T-helper 1 cell treated with Interleukin-12 subunit alpha and Interleukin-12 subunit beta and Interleukin-4 antibody, amounts not matched to agents 30 μg/mL and 1 μg/mL, for 36 hours (primary cell): ENCODE results near the gene C5AR1.
"Not testable (repeated sequence)": the region's sequence is repeated elsewhere in the genome, so short reads cannot be mapped to it uniquely, and the experiment has no call there.

Experiments
- H3K27ac Mint-ChIP-seq: one replicate; pipeline ENCODE4 v1.8.0; 2021; ENCODE audit warnings: mild to moderate bottlenecking, mixed read lengths
- H3K27me3 Mint-ChIP-seq: one replicate; pipeline ENCODE4 v1.8.0; 2021; ENCODE audit warnings: low read depth, mixed read lengths
- H3K36me3 Mint-ChIP-seq: one replicate; pipeline ENCODE4 v1.8.0; 2021; ENCODE audit warnings: low read depth, mixed read lengths
- H3K4me1 Mint-ChIP-seq: one replicate; pipeline ENCODE4 v1.8.0; 2021; ENCODE audit warnings: low read depth, mixed read lengths
- H3K4me3 Mint-ChIP-seq: one replicate; pipeline ENCODE4 v1.8.0; 2021; ENCODE audit warnings: mild to moderate bottlenecking, moderate library complexity, mixed read lengths
- H3K9me3 Mint-ChIP-seq: one replicate; pipeline ENCODE4 v1.8.0; 2021; ENCODE audit warnings: mixed read lengths

The C5AR1 gene

DNA sequence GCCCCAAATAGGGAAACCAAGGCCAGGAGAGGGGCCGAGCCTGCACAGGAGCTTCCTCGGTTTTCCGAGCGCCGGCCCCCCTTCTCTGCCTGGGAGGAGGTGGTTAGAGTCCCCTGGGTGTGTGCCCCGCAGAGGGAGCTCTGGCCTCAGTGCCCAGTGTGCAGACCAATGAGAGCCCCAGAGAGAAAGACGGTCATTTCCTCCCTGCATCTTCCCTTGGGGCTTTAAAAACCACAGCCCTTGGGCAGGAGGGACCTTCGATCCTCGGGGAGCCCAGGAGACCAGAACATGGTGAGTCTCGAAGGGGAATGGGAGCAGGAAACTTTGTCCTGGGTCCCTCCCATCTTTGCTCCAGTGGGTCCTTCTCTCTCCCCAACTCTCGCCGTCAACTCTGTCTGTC, at the start of gene C5AR1:
Gene C5AR1 (plus strand): TSS at position 254 of the 400 bp plus-strand sequence. CDS start 35 bp downstream, at position 289.
- Mint-ChIP-seq H3K27me3 (peaks cover 10% of the 10 kb centered on the region), H3K4me1 (peaks cover 5% of the 10 kb centered on the region)

GRCh38 chr19:47260476-47260875, 49.2 kb upstream of the C5AR1 start:
- Mint-ChIP-seq H3K27ac (no peak overlapping the region), H3K36me3 (peaks cover 45% of the 10 kb centered on the region), H3K27me3 (no peaks in the 10 kb centered on the region), H3K9me3 (no peaks in the 10 kb centered on the region), H3K4me1 (peaks cover 27% of the 10 kb centered on the region), H3K4me3 (peak overlapping the region; percentile 23)

More for the DNA sequence above, at the start of gene C5AR1:
- Mint-ChIP-seq H3K27ac (no peak within 1 kb of the TSS), H3K9me3 (no peaks in the 10 kb centered on the region), H3K4me3 (no peak within 1 kb of the TSS), H3K36me3 (no peaks in the 10 kb centered on the region)

- H3K4me1 Mint-ChIP-seq = peaks cover 25% of the 10 kb centered on the region
- not testable (repeated sequence) for H3K27ac Mint-ChIP-seq, H3K27me3 Mint-ChIP-seq, H3K9me3 Mint-ChIP-seq, H3K4me3 Mint-ChIP-seq
- H3K36me3 Mint-ChIP-seq = peaks cover 55% of the 10 kb centered on the region
These were observed 47.5 kb upstream of the C5AR1 start for GRCh38 chr19:47261946-47262793.

GRCh38 chr19:47264629-47265028, 45.0 kb upstream of the C5AR1 start:
- Mint-ChIP-seq H3K9me3 (no peaks in the 10 kb centered on the region), H3K4me3 (no peak overlapping the region), H3K27me3 (no peaks in the 10 kb centered on the region), H3K27ac (no peak overlapping the region), H3K4me1 (peaks cover 6% of the 10 kb centered on the region), H3K36me3 (peaks cover 38% of the 10 kb centered on the region)

- H3K4me1 Mint-ChIP-seq = no peaks in the 10 kb centered on the region
- no peaks in the 10 kb centered on the region for H3K9me3 Mint-ChIP-seq
- no peak overlapping the region for H3K27ac Mint-ChIP-seq
- no peaks in the 10 kb centered on the region for H3K27me3 Mint-ChIP-seq
- peaks cover 34% of the 10 kb centered on the region for H3K36me3 Mint-ChIP-seq
- H3K4me3 Mint-ChIP-seq = no peak overlapping the region
These were observed 43.2 kb upstream of the C5AR1 start for GRCh38 chr19:47266401-47266941.

- Mint-ChIP-seq H3K4me3 (no peak overlapping the region), H3K9me3 (no peaks in the 10 kb centered on the region), H3K4me1 (no peaks in the 10 kb centered on the region), H3K27me3 (no peaks in the 10 kb centered on the region), H3K36me3 (peaks cover 32% of the 10 kb centered on the region), H3K27ac (no peak overlapping the region)
These were observed 42.3 kb upstream of the C5AR1 start for GRCh38 chr19:47267350-47267759.

DNA sequence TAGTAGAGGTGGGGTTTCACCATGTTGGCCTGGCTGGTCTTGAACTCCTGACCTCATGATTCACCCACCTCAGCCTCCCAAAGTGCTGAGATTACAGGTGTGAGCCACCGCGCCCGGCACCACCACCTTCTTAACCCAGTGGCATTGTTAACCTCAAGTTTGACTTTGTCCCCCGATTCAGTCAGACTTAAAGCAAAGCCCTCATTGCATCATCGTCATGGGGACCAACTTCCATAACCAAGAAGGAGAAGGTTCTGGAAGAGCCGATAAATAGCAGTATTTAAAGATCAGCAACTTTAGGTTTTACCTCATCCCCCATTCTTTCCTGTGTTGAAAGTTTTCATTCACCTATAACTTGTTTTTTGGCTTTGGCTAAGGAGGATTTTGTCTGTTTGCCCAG, 41.6 kb upstream of the C5AR1 start:
- Mint-ChIP-seq H3K4me3 (no peak overlapping the region), H3K4me1 (peaks cover 4% of the 10 kb centered on the region), H3K9me3 (no peaks in the 10 kb centered on the region), H3K27ac (no peak overlapping the region), H3K27me3 (no peaks in the 10 kb centered on the region), H3K36me3 (peaks cover 29% of the 10 kb centered on the region)

- Mint-ChIP-seq H3K9me3 (no peaks in the 10 kb centered on the region), H3K27me3 (no peaks in the 10 kb centered on the region), H3K27ac (peak overlapping the region; percentile 54), H3K4me3 (no peak overlapping the region), H3K36me3 (peaks cover 25% of the 10 kb centered on the region), H3K4me1 (peaks cover 4% of the 10 kb centered on the region)
These were observed 40.1 kb upstream of the C5AR1 start for GRCh38 chr19:47269596-47269995.

GRCh38 chr19:47270408-47270807, 39.3 kb upstream of the C5AR1 start:
- no peaks in the 10 kb centered on the region for H3K27me3 Mint-ChIP-seq
- peaks cover 23% of the 10 kb centered on the region for H3K36me3 Mint-ChIP-seq
- H3K27ac Mint-ChIP-seq = no peak overlapping the region
- H3K4me1 Mint-ChIP-seq = peaks cover 6% of the 10 kb centered on the region
- no peaks in the 10 kb centered on the region for H3K9me3 Mint-ChIP-seq
- no peak overlapping the region for H3K4me3 Mint-ChIP-seq

DNA sequence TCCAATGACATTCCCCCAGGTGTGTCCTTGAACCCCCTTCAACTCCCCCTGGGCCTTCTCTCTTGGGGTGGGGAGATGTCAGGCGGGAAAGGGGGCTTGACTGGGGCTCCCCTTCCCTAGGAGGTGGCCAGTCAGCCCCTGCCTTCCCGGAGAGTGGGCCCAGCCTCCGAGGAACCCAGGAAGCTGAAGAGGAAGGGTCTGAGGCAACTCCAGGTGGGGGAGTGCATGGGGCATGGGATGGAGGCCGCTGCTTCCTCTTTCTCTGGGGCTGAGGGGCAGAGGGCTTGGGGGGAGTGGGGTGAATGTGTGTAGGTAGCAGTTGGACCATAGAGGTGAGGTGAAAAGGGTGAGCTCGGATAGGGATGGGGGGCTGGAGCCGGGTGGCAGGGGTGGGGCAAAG, 37.7 kb upstream of the C5AR1 start:
- Mint-ChIP-seq H3K4me1 (peaks cover 11% of the 10 kb centered on the region), H3K4me3 (no peak overlapping the region), H3K36me3 (peaks cover 18% of the 10 kb centered on the region), H3K27me3 (no peaks in the 10 kb centered on the region), H3K27ac (no peak overlapping the region), H3K9me3 (no peaks in the 10 kb centered on the region)

DNA sequence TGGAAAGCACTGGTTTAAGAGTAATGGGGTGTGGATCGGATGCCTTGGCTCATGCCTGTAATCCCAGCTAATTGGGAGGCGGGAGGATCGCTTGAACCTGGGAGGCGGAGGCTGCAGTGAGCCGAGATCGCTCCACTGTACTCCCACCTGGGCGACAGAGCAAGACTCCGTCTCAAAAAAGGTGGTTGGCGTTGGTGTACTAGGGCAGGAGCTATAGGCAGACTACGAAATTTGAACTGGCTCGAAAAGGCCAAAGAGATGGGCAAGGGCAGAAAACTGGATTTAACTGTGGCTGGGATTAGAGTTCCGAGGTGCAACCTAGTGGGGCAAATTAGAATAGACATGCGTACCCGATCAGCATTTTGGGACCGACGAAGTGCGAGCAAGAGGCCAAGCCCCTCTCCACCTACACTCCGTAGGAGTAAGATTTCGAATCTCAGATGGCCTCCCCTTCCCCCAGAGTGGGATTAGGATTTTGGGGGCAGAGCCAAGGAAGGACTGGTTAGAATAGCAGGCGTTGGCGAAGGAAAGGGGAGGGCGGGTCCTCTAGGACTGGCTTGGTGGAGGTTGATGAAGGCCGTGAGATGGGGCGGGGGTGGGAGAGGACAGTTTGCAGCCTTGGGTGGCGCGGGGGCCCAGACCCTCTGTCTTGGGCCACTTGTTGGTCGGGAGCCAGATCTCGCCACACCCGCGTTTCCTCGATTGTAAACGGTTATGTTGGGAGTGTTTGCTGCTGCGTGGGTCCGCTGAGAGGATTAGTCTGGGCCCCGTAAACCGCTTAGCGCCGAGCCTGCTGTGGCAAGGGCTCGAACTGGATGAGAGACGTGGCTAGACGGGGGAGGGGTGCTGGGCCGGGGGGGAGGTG, 37.0 kb upstream of the C5AR1 start:
- Mint-ChIP-seq H3K36me3 (peaks cover 16% of the 10 kb centered on the region), H3K4me1 (peaks cover 11% of the 10 kb centered on the region), H3K4me3 (peak overlapping the region; percentile 90)

GRCh38 chr19:47273313-47274070, 36.2 kb upstream of the C5AR1 start:
- peaks cover 18% of the 10 kb centered on the region for H3K36me3 Mint-ChIP-seq

More for the DNA sequence above, 37.0 kb upstream of the C5AR1 start:
- Mint-ChIP-seq H3K9me3 (no peaks in the 10 kb centered on the region), H3K27ac (peak overlapping the region; percentile 80), H3K27me3 (no peaks in the 10 kb centered on the region)

DNA sequence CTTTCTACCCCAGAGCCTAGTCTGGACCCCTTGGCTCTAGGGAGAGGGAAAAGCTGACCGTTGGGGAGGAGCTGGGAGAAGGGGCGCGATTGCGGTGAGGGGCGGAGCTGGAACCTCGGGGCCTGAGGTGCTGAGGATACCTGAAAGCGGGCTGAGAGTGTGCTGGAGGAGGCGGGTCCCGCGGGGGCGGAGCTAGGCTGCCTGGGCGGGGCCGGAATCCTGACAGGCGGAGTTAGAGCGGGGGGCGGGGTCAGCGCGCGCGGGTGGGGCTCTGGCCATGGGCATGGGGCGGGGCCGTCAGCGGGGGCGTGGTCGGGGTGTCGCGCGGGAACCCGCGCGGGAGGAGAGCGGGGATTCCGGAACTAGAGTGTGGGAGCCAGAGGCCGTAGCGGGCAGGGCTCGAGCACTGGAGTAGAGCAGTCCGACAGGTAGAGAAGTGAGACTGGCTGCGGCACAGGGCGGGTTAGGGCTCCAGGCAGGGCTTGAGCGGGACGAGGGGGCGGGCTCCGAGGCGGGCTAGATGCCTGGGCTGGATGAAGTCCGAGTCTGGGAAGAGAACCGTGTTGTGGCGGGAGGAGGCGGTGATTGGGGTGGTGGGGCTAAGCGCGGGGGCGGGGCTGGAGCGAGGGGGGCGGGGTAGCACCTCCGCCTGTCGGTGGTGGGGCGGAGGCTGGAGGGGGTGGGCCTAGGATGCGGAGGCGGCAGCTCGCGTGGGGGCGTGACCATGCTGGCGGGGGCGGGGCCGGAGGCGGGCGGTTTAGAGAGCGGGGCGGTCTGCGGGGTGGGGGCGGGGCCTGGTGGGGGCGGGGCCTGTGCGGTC, 35.4 kb upstream of the C5AR1 start, which contains the start of gene INAFM1:
Gene INAFM1 (plus strand): TSS at position 815 of the 820 bp plus-strand sequence. CDS start 35 bp downstream, outside the sequence.
- H3K4me1 Mint-ChIP-seq = peaks cover 14% of the 10 kb centered on the region
- H3K27me3 Mint-ChIP-seq = no peaks in the 10 kb centered on the region
- H3K4me3 Mint-ChIP-seq = peak within 1 kb of the TSS; percentile 90
- H3K9me3 Mint-ChIP-seq = no peaks in the 10 kb centered on the region
- peaks cover 18% of the 10 kb centered on the region for H3K36me3 Mint-ChIP-seq
- H3K27ac Mint-ChIP-seq = peak within 1 kb of the TSS; percentile 95

More at GRCh38 chr19:47273313-47274070, 36.2 kb upstream of the C5AR1 start:
- H3K27me3 Mint-ChIP-seq = no peaks in the 10 kb centered on the region
- H3K4me3 Mint-ChIP-seq = peak overlapping the region; percentile 90
- H3K27ac Mint-ChIP-seq = peak overlapping the region; percentile 95
- H3K4me1 Mint-ChIP-seq = peaks cover 14% of the 10 kb centered on the region
- no peaks in the 10 kb centered on the region for H3K9me3 Mint-ChIP-seq
